ENCODE data around the gene ZSWIM1. TPM values are rescaled to one million over a fixed set of nuclear protein-coding genes. Genes with fewer than 3 reads are reported as not detected.
A peak's percentile ranks its signal among the peaks of the same experiment; 100 is the strongest.
"Not testable (repeated sequence)": the region's sequence is repeated elsewhere in the genome, so short reads cannot be mapped to it uniquely, and the experiment has no call there.

ZSWIM1 gene
- total RNA-seq, 1 experiment from 2014 or later = 10.2 TPM

- DNase-seq (ENCODE audit: low spot score) = peak; percentile 99
Measured at GRCh38 chr20:45857114-45857881, 23.7 kb upstream of the ZSWIM1 start, which contains the start of the genes ACOT8 and ZSWIM3. ACOT8 (minus strand) TSS chr20:45857392; CDS start chr20:45857315, 77 bp downstream. ZSWIM3 (plus strand) TSS chr20:45857614; CDS start chr20:45857826, 212 bp downstream.

GRCh38 chr20:45857882-45858216 lies 23.2 kb upstream of the ZSWIM1 start:
- DNase-seq (ENCODE audit: low spot score) = no peak

DNA sequence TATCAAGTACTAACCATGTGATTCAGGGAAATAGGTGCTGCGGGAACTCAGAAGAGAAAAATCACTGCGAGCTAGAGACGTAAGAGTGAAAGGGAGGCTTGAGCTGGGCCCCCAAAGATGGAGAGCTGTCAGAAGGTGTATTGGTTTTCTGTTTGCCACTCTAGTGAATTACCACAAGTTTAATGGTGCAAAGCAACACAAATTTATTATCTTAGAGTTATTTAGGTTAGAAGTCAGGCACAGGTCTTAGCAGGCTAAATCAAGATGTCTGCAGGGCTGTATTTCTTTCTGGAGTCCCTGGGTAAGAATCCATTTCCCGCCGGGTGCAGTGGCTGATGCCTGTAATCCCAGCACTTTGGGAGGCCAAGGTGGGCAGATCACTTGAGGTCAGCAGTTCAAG lies 21.1 kb upstream of the ZSWIM1 start:
- DNase-seq (ENCODE audit: low spot score) = no peak

GRCh38 chr20:45860560-45861220 lies 20.3 kb upstream of the ZSWIM1 start:
- DNase-seq (ENCODE audit: low spot score) = no peak

GRCh38 chr20:45861221-45862075 lies 19.6 kb upstream of the ZSWIM1 start:
- no peak for DNase-seq (ENCODE audit: low spot score)

GRCh38 chr20:45863543-45864470 lies 17.2 kb upstream of the ZSWIM1 start:
- DNase-seq (ENCODE audit: low spot score) = no peak

DNA sequence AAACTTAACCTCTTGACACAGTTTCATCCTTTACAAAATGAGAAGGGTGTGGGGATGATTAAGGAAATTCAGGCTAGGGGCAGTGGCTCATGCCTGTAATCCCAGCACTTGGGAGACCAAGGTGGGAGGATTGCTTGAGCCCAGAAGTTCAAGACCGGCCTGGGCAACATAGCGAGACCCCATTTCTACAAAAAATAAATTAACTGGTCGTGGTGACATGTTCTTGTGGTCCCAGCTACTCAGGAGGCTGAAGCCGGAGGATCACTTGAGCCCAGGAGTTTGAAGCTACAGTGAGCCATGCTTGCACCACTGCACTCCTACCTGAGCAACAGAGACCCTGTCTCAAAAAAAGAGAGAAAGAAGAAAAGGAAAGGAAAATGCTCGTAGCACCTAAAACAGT lies 14.6 kb upstream of the ZSWIM1 start:
- DNase-seq (ENCODE audit: low spot score) = no peak

GRCh38 chr20:45867136-45867818 lies 13.8 kb upstream of the ZSWIM1 start:
- DNase-seq (ENCODE audit: low spot score) = no peak

- no peak for DNase-seq (ENCODE audit: low spot score)
Measured at GRCh38 chr20:45867819-45868176, 13.2 kb upstream of the ZSWIM1 start.

DNA sequence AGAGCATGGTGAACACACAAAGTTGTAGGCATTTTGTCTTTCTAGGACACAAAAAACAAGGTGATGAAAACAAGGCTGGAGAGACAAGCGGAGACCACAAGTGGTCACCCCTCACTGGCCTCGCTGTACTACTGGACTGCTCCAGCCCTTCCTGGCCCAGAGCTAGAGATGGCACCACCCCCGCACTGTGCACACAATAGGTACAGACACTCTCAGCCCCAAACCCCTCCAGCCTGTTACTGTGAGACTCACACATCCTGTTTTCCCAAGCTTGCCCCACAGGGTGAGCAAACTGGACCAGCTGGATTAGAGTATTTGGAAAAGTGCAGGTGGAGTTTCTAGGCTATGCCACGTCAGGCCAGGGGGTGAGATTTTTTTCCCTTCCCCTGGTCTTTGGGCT lies 8.4 kb upstream of the ZSWIM1 start:
- no peak for DNase-seq (ENCODE audit: low spot score)

GRCh38 chr20:45873409-45874103 lies 7.5 kb upstream of the ZSWIM1 start:
- DNase-seq (ENCODE audit: low spot score) = no peak

DNA sequence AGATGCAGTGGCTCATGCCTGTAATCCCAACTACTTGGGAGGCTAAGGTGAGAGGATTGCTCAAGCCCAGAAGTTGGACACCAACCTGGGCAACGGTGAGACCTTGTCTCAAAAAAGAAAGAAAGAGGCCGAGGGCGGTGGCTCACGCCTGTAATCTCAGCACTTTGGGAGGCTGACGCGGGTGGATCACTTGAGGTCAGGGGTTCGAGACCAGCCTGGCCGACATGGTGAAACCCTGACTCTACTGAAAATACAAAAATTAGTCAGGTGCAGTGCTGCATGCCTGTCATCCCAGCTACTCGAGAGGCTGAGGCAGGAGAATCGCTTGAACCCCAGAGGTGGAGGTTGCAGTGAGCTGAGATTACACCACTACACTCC lies 6.9 kb upstream of the ZSWIM1 start:
- not testable (repeated sequence) for DNase-seq (ENCODE audit: low spot score)

DNA sequence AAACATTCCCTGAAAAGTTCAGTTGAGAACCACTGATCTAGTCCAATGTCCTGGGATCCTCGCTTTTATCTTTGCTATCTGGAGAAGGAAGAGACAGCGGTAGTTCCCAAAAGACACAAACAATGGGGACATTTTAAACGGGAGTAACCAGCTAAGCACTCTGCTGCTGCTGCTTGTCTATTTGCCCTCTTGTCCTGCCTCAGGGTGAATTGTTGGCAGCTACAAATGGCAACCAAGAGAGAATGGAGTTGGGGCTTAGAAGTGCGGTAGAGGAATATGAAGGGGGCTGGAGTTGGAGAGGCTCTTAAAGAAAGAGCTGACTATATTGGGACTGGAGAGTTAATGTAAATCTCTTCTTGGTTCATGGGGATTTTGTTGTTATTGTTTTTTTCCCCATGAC lies 6.5 kb upstream of the ZSWIM1 start:
- no peak for DNase-seq (ENCODE audit: low spot score)

DNA sequence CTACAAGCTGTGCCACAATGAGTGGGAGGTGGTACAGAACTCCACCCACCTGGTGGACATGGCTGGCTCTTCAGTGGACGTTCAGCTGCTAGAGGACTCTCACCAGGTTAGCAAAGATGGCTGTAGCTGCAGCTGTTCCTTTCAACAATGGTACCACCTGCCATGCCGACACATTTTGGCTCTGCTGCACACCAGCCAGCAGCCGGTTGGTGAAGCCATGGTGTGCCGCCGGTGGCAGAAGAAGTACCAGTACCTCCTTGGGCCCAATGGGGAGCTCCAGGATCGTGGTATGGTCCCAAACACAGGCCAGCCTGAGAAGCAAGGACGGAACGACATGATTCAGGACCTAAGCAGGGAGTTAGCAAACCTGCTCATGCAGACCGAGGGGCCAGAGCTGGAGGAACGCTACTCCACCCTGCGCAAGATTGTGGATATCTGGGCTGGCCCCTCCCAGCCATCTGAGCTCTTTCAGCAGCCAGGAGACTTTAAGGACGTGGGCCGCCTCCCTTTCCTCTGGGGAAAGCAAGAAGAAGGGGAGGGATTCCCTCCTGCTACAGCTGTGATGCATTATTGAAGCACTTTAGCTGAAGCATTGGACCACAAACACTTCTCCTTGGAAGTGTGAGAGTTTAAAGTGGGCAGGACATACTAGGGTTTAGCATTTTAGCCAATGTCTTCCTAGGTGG lies 2.8 kb upstream of the ZSWIM1 start:
- DNase-seq (ENCODE audit: low spot score) = no peak

- DNase-seq (ENCODE audit: low spot score) = no peak
Measured at GRCh38 chr20:45882469-45883099, 1.6 kb downstream of the ZSWIM1 start.

GRCh38 chr20:45883100-45883469 lies 2.1 kb downstream of the ZSWIM1 start:
- no peak for DNase-seq (ENCODE audit: low spot score)

DNA sequence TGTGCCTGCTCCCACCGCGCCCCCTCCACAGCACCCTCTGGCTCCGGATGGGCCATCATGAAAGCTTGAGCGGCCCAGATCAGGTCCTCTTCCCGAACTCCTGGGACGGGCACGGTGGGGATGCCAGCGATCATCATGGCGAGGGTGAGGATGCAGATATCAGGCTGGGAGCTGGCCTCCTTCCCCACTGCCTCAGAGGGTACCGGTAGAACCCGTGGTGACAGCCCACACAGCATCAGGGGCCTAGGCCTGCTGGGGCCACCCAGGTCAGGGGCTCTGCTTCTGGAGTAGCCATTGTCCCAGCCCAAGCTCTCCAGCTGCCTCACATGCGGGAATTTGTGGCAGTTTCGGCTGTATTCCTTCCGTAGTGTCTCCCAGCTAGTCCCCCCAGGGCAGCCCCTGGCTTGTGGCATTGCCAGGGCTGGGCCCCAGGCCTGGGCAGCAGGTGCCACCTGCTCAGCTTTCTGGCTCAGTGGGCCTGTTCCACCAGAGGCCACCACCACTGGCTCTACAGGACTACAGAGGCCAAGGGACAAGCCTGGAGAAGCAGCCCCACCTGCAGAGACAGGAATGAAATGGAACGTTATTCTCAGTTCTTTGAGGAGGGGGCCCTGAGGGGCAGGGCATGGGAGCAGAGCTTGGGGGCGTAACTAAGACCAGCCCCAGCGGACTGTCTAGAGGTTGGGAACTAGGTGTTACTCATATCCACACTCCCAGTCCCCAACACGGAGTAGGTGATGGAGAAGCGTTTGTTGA lies 5.7 kb downstream of the ZSWIM1 start:
- DNase-seq (ENCODE audit: low spot score) = no peak

- DNase-seq (ENCODE audit: low spot score) = no peak
Measured at GRCh38 chr20:45887346-45887715, 6.3 kb downstream of the ZSWIM1 start, which contains the start of gene SPATA25. SPATA25 (minus strand) TSS chr20:45887622; CDS start chr20:45887590, 32 bp downstream.
